NOMO-1 treated with DMSO at 0.1 percent for 48 hours (cell line): ENCODE measurements around the gene ZNF860.
"Not testable (repeated sequence)": the region's sequence is repeated elsewhere in the genome, so short reads cannot be mapped to it uniquely, and the experiment has no call there.

ENCODE experiments used
- DNase-seq: peaks from one replicate; lab custom pipeline; 2025; ENCODE audit not compliant: unreplicated experiment; lab: John Stamatoyannopoulos, UW

The ZNF860 gene

DNA sequence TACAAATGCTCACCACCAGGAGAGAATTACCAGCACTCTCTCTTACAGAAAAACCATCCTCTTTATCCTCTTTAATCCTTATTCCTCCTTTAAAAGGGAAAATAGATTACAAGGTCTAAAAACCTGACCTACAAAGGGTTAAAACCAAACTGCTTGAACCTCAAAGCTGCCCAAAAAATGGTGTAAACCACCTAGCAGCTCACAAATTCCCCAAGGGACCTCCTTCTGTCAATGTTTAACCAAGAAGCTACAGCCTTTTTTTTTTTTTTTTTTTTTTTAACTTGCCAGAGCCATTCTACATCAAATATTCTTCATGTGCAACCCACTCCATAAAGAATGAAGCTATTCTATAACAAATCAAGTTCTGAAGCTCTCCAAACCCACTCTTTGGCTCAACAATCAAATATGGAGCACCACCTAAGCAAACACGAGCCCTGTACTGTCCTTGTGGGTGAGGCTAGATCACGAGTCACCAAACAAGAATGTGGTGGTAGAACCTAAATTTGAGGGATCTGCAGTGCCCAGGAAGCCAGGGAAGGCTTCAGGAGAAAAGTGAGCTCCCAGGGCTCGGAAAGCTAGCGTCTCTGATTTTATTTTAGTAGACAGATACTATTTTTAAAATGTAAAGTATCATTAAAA, 20.6 kb upstream of the ZNF860 start:
- DNase-seq: no peak

DNA sequence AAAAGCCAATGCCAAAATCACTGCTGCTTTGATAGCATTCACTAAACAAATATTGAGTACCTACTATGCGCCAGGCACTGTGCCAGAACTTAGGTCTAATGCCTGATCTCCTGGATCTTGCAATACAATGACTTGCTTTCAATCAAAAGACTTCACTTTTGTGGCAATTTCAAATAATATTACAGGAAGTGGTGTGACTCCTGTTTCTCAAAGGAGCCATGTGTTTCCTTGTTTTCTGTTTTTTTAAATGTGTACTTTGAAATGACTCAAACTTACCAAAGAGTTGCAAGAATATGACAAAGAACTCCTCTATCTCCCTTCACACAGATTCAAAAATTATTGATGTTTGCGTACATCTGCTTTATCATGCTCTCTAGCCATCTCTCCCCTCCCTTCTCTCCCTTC, 18.7 kb upstream of the ZNF860 start:
- DNase-seq: no peak

DNA sequence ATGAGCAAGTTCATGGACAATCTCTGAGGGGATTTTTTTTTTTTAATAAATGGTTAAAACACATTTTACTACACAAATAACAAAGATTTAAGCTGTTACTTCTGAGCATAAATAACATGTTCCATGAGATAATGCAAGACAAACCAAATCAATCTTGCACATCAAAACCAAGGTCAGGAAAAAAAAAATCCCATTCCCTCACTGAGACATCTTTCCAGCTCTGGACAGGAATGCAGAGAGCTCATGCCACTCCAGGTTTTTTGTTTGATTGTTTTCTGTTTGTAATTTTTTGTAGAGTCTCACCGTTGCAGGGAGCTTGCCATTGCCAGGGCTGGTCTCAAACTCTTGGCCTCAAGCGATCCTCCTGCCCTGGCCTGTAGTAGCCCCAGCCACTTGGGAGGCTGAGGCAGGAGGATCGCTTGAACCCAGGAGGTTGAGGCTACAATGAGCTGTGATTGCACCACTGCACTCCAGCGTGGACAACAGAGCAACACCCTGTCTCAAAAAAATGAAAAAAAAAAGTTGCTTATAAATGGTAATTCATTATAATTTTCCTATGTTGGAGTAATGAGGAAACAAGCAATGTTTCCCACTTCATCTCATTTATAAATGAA, 14.5 kb upstream of the ZNF860 start:
- no peak for DNase-seq

GRCh38 chr3:31967592-31967991, 14.0 kb upstream of the ZNF860 start:
- no peak for DNase-seq

- no peak for DNase-seq
Measured at GRCh38 chr3:31968369-31968926, 13.1 kb upstream of the ZNF860 start.

GRCh38 chr3:31968927-31969418, 12.6 kb upstream of the ZNF860 start:
- no peak for DNase-seq

DNA sequence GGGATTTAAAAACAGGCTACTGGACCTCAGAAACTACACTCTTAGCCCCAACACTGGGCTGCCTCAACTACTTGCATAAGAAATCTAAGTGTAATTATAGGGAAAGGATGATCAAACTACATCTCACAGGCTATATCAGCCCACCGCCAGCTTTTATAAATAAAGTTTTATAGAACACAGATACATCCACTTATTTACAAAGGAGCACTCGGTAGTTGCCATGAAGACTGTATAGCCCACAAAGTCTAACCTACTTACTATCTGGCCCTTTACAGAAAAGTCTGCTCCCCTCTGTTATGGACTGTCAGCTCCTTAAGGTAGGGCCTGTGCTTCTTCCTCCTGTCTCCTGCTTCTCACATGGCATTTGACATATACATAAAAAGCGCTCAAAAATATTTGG, 9.9 kb upstream of the ZNF860 start:
- DNase-seq: no peak

GRCh38 chr3:31973081-31973480, 8.5 kb upstream of the ZNF860 start:
- DNase-seq: no peak

DNA sequence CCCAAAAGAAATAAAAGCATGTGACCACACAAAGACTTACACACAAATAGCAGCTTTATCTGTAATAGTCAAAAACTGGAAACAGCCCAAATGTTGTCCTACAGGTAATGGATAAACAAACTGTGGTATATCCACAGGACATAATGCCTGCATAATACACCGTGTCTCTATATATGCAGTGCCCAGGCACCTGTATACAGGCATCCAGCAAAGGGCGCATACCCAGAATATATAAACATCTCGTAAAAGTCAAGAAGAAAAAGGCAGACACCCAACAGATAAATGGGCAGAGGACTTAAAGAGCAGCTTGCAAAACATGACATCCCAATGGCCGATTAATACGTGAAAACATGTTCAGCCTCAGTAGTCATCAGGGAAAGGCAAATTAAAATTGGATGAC, 7.7 kb upstream of the ZNF860 start:
- no peak for DNase-seq

- no peak for DNase-seq
Measured at GRCh38 chr3:31974471-31974870, 7.1 kb upstream of the ZNF860 start.

DNA sequence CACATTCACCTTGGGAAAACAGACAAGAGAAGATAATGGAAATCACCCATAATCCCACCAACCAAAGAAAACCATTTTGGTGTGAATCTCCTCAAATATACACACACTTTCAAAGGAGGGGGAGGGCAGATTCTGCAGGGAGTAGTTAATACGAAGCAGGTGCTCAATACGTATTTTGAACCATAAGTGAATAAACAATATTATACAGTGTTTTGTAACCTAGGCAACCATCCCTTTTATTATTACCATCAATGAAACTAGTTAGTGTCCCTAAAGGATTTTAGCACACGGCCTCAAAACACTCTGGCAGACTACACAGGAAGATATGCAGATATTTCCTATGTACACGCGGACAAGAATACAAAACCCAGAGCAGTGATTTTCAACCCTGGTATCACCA, 6.6 kb upstream of the ZNF860 start:
- DNase-seq: no peak

GRCh38 chr3:31976302-31976701, 5.2 kb upstream of the ZNF860 start:
- no peak for DNase-seq

DNA sequence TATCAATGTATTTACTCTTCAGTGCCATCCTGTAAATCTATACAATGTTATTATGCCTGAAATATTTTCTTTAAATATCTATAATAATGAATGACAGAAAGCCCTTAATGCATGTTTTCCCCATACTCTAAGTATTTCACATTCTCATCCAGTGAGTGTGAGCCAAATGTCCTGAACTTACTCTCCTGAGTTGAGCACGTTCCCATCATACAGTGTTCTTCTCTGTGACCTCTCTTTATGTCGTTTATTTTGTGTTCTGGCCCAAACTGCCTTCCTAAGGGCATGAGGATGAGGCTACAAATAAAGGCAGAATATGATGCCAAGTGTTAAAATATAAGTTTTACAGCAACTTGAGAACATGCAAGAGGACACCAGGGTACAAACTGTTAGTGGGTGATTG, 3.8 kb upstream of the ZNF860 start:
- DNase-seq: no peak

DNA sequence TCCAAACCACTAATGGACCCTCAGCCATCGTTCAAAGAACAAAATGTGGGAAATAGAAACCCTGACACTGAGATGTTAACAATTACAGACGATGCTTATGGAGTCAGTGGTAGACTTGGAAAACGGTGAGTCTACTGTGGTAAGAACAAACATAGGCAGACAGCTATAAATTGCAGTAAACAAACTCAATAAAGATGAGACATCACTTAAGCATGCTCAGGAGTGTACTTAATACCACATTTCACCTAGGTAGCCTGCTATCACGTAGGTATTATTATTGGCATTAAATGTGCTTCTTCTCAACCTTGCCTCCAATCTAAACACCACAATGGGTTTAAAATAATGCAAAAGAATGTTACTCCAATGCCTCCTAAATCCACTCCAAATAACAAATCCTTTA, 3.0 kb upstream of the ZNF860 start:
- DNase-seq: no peak

DNA sequence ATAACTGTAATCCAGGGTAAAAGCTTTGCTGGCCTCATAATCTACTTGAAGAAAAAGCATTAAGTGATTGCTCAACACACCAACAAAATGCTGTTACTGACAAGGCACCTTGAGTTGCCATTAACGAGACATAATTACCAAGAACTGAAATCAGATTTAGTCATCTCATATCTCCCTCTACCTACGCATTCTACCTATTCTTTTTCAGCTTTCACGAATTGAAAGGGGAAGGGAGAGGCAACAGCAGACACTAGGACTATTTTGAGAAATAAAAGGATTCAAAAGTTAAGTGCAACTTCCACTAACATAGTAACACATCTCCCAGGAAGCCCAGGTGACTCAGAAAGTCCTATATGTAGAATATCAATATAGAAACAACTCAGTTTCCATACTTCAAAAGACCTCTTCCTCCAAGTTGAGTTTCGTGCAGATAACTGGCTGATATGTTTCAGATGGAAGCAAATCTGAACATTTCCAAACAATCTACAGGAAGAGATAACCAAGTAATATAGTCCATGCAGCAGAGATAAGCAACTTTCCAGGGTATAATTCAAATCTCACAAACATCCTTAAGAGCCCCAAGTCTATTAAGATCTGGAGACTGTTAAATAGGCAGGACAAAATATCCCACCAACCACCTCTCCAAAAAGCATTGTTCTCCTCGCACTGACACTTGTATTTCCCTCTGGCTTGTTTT, 2.4 kb upstream of the ZNF860 start:
- no peak for DNase-seq

- no peak for DNase-seq
Measured at GRCh38 chr3:31980530-31981205, 882 bp upstream of the ZNF860 start.

GRCh38 chr3:31984321-31984720, 2.8 kb downstream of the ZNF860 start:
- no peak for DNase-seq

- peak; percentile 56 for DNase-seq
Measured at GRCh38 chr3:31985831-31986230, 4.3 kb downstream of the ZNF860 start.

GRCh38 chr3:31988271-31988670, 6.7 kb downstream of the ZNF860 start:
- DNase-seq: no peak

DNA sequence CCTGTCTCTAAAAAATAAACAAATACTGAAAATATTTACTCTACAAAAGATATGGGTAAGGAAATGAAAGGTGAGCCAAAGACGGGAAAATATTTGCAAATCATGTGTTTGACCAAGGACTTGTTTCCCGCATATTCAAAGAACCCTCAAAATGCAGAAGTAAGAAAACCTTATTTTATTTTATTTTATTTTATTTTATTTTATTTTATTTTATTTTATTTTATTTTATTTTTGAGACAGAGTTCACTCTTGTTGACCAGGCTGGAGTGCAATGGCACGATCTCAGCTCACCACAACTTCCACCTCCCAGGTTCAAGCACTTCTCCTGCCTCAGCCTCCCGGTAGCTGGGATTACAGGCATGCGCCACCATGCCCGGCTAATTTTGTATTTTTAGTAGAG, 11.4 kb downstream of the ZNF860 start:
- DNase-seq: not testable (repeated sequence)

- no peak for DNase-seq
Measured at GRCh38 chr3:31993843-31994242, 12.3 kb downstream of the ZNF860 start.
